ENCODE results near the gene RECK. TPM values are rescaled to one million over a fixed set of nuclear protein-coding genes. Genes with fewer than 3 reads are reported as not detected.
A peak's percentile ranks its signal among the peaks of the same experiment; 100 is the strongest.

Gene RECK
- total and polyA plus RNA-seq, 2 donors (not counting 1 experiment from before 2014, with no cell fraction given): 98.4 to 212 TPM

- H3K27ac ChIP-seq (ENCODE audit: insufficient read depth, low read length): peak overlapping the region; percentile 38
- peak overlapping the region; percentile 7 for H2AFZ ChIP-seq (ENCODE audit: low read length)
- no peaks in the 10 kb centered on the region for H3K36me3 ChIP-seq (ENCODE audit: control insufficient read depth, insufficient read depth, low read length)
- no peak overlapping the region for H3K9ac ChIP-seq (ENCODE audit: insufficient read depth, low read length)
- H4K20me1 ChIP-seq (ENCODE audit: control insufficient read depth, extremely low read depth, insufficient read depth, low read length): no peaks in the 10 kb centered on the region
- no peaks in the 10 kb centered on the region for H3K27me3 ChIP-seq (ENCODE audit: control insufficient read depth, insufficient read depth, low read length)
- TF ChIP-seq, protein P1, sequence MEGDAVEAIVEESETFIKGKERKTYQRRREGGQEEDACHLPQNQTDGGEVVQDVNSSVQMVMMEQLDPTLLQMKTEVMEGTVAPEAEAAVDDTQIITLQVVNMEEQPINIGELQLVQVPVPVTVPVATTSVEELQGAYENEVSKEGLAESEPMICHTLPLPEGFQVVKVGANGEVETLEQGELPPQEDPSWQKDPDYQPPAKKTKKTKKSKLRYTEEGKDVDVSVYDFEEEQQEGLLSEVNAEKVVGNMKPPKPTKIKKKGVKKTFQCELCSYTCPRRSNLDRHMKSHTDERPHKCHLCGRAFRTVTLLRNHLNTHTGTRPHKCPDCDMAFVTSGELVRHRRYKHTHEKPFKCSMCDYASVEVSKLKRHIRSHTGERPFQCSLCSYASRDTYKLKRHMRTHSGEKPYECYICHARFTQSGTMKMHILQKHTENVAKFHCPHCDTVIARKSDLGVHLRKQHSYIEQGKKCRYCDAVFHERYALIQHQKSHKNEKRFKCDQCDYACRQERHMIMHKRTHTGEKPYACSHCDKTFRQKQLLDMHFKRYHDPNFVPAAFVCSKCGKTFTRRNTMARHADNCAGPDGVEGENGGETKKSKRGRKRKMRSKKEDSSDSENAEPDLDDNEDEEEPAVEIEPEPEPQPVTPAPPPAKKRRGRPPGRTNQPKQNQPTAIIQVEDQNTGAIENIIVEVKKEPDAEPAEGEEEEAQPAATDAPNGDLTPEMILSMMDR (conservative IDR thresholded peaks at IDR 0.05 in 1 of 2, IDR thresholded peaks at IDR 0.05 in 1 of 2; ENCODE audit: low read depth in 1 of 2, low read length in 2 of 2): no peak
- TF ChIP-seq EZH2 (IDR thresholded peaks at IDR 0.05; ENCODE audit: low read length, missing control alignments): no peak
- peak overlapping the region; percentile 51 for H3K4me2 ChIP-seq (ENCODE audit: extremely low read depth, insufficient read depth, low read length)
- DNase-seq (ENCODE audit: low read depth in 2 of 2): peak; percentile 93 to 94
- H3K9me3 ChIP-seq (ENCODE audit: control insufficient read depth, insufficient read depth, low read depth, low read length): no peaks in the 10 kb centered on the region
- no peaks in the 10 kb centered on the region for H3K79me2 ChIP-seq (ENCODE audit: control insufficient read depth, insufficient read depth, low read length)
- H3K4me1 ChIP-seq (ENCODE audit: control insufficient read depth, extremely low read depth, insufficient read depth, low read length): peaks cover 28% of the 10 kb centered on the region
- no peak overlapping the region for H3K4me3 ChIP-seq (replicated peaks in 1 of 4; ENCODE audit: control extremely low read depth in 1 of 4, insufficient read depth in 1 of 4, low read depth in 3 of 4, low read length in 4 of 4)
Observed at GRCh38 chr9:36163049-36163785, 126.5 kb downstream of the RECK start.

DNA sequence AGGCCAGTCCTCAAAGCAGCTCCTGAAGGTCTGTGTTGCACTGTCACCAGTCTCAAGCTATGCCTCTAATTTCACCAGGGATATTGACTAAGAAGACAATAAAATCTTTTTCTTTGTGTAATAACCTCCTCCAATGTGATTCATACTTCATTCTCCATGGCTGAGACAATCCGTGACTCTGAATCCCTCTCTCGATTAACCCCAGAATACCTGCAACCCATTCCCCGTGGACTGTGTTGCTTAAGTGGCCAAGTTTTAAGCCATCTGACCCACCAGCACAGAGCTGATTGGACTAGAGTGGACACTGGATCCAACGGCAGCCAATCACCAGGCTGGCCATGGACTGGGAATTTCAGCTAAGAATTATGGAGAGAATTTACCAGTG is 127.1 kb downstream of the RECK start:
- Histone ChIP-seq H3K79me2 (ENCODE audit: control insufficient read depth, insufficient read depth, low read length) (no peaks in the 10 kb centered on the region), H3K4me2 (ENCODE audit: extremely low read depth, insufficient read depth, low read length) (peak overlapping the region; percentile 51), H3K4me3 (replicated peaks in 1 of 4; ENCODE audit: control extremely low read depth in 1 of 4, insufficient read depth in 1 of 4, low read depth in 3 of 4, low read length in 4 of 4) (no peak overlapping the region), H4K20me1 (ENCODE audit: control insufficient read depth, extremely low read depth, insufficient read depth, low read length) (no peaks in the 10 kb centered on the region), H3K27me3 (ENCODE audit: control insufficient read depth, insufficient read depth, low read length) (no peaks in the 10 kb centered on the region), H3K36me3 (ENCODE audit: control insufficient read depth, insufficient read depth, low read length) (no peaks in the 10 kb centered on the region), H3K4me1 (ENCODE audit: control insufficient read depth, extremely low read depth, insufficient read depth, low read length) (peaks cover 28% of the 10 kb centered on the region), H3K9ac (ENCODE audit: insufficient read depth, low read length) (no peak overlapping the region), H3K27ac (ENCODE audit: insufficient read depth, low read length) (peak overlapping the region; percentile 38), H3K9me3 (ENCODE audit: control insufficient read depth, insufficient read depth, low read depth, low read length) (no peaks in the 10 kb centered on the region), H2AFZ (ENCODE audit: low read length) (no peak overlapping the region)
- TF ChIP-seq, protein P1 (conservative IDR thresholded peaks at IDR 0.05 in 1 of 2, IDR thresholded peaks at IDR 0.05 in 1 of 2; ENCODE audit: low read depth in 1 of 2, low read length in 2 of 2): no peak
- TF ChIP-seq EZH2 (IDR thresholded peaks at IDR 0.05; ENCODE audit: low read length, missing control alignments): no peak
- peak; percentile 34 to 79 for DNase-seq (ENCODE audit: low read depth in 2 of 2)

DNA sequence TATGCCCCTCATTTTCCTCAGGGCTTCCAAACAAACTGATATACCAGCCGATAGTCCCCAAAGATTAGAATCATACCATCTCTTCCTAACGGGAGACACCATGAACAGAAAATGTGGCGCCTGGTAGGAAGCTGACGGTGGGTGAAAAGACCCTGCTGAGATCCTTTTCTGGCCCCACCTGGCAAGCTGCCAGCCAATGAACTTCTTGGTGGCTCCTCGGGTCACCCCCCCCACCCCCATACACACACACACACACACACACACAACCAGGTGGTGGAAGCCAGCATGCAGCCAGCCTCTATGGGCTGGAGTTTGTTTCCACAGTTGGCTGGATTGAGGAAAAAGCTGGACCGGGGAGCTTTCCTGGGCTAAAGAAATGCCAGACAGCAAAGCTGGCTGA is 127.7 kb downstream of the RECK start:
- Histone ChIP-seq H3K79me2 (ENCODE audit: control insufficient read depth, insufficient read depth, low read length) (no peaks in the 10 kb centered on the region), H2AFZ (ENCODE audit: low read length) (no peak overlapping the region), H3K9ac (ENCODE audit: insufficient read depth, low read length) (no peak overlapping the region), H3K4me2 (ENCODE audit: extremely low read depth, insufficient read depth, low read length) (no peak overlapping the region), H3K36me3 (ENCODE audit: control insufficient read depth, insufficient read depth, low read length) (no peaks in the 10 kb centered on the region), H4K20me1 (ENCODE audit: control insufficient read depth, extremely low read depth, insufficient read depth, low read length) (no peaks in the 10 kb centered on the region), H3K4me1 (ENCODE audit: control insufficient read depth, extremely low read depth, insufficient read depth, low read length) (peaks cover 28% of the 10 kb centered on the region), H3K4me3 (replicated peaks in 1 of 4; ENCODE audit: control extremely low read depth in 1 of 4, insufficient read depth in 1 of 4, low read depth in 3 of 4, low read length in 4 of 4) (no peak overlapping the region), H3K27ac (ENCODE audit: insufficient read depth, low read length) (no peak overlapping the region), H3K27me3 (ENCODE audit: control insufficient read depth, insufficient read depth, low read length) (no peaks in the 10 kb centered on the region), H3K9me3 (ENCODE audit: control insufficient read depth, insufficient read depth, low read depth, low read length) (no peaks in the 10 kb centered on the region)
- TF ChIP-seq, protein P1 (conservative IDR thresholded peaks at IDR 0.05 in 1 of 2, IDR thresholded peaks at IDR 0.05 in 1 of 2; ENCODE audit: low read depth in 1 of 2, low read length in 2 of 2): no peak
- no peak for TF ChIP-seq EZH2 (IDR thresholded peaks at IDR 0.05; ENCODE audit: low read length, missing control alignments)
- DNase-seq (ENCODE audit: low read depth in 2 of 2): no peak
